ENCODE measurements around the gene ZNF511. TPM values are rescaled to one million over a fixed set of nuclear protein-coding genes. Genes with fewer than 3 reads are reported as not detected.

The ZNF511 gene
- total RNA-seq, 2 donors from 2014 or later, result 52.8 to 74.2 TPM

- H3K36me3 Mint-ChIP-seq (ENCODE audit: low read depth), result no peaks in the 10 kb centered on the region
- H3K27me3 Mint-ChIP-seq, result peaks cover 6% of the 10 kb centered on the region
- peaks cover 6% of the 10 kb centered on the region for H3K4me1 Mint-ChIP-seq
- no peak for ATAC-seq (replicated peaks)
- no peak overlapping the region for H3K27ac Mint-ChIP-seq
- H3K4me3 Mint-ChIP-seq, result no peak overlapping the region
- H3K9me3 Mint-ChIP-seq, result no peaks in the 10 kb centered on the region
These were observed 44.7 kb downstream of the ZNF511 start for GRCh38 chr10:133353202-133353959.

DNA sequence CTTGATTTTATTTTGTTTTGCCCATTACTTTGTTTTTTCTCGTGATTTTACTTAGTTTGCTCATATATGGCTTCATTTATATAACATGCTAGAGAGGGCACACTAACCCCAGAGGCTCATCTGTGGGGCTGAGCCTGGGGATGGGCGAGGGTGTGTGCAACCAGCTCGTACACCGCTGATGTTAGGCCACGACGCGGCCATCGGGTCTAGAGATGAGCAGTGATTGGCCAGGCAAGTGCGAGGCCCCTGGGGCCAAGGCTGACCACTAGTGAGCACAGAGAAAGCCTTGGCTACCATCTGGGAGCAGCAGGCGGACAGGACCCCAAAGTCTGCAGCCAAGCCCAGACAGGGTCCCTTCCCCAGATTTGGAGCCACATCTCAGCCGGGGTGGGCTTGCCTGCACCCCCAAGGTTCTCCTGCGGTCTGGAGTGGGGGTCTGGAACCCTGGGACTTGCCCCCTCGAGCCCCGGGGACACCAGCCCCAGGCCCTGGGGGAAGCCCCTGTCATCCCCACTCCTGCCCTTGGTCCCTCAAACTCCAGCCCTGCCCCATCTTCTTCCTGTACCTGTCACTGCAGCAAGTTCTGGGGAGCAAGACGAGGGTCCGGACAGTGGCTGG lies 45.4 kb downstream of the ZNF511 start:
- no peaks in the 10 kb centered on the region for H3K36me3 Mint-ChIP-seq (ENCODE audit: low read depth)
- no peak for ATAC-seq (replicated peaks)
- H3K4me1 Mint-ChIP-seq, result peaks cover 3% of the 10 kb centered on the region
- H3K27ac Mint-ChIP-seq, result no peak overlapping the region
- no peak overlapping the region for H3K4me3 Mint-ChIP-seq
- H3K9me3 Mint-ChIP-seq, result no peaks in the 10 kb centered on the region
- peaks cover 3% of the 10 kb centered on the region for H3K27me3 Mint-ChIP-seq

DNA sequence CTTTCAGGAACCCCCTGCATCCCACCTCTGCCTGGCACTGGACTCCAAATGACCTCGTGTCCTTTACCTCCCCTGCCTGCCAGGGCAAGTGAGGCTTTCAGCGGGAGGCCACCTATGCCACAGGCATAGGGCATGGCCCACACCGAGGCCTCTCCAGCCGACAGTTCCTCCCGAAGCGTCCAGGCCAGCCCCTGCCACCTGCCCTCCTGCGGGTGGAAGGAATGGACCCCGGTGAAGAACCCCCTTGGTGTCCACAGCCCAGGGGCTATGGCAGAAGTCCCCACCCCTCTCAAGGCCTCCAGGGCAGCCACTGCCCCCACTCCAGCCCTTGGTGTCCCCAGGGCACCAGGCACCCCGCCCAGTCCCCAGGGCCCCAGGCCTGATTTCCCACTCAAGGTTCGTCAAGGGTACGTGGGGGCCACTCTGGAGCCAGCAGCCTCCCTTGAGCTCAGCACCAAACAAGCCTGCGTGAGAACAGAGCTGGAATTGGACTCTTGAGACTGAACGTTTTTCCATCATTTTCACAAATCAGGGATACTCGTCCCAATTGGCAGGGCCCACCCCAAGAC lies 46.0 kb downstream of the ZNF511 start:
- H3K36me3 Mint-ChIP-seq (ENCODE audit: low read depth), result no peaks in the 10 kb centered on the region
- no peak for ATAC-seq (replicated peaks)
- no peaks in the 10 kb centered on the region for H3K4me1 Mint-ChIP-seq
- no peaks in the 10 kb centered on the region for H3K9me3 Mint-ChIP-seq
- H3K27ac Mint-ChIP-seq, result no peak overlapping the region
- no peak overlapping the region for H3K4me3 Mint-ChIP-seq
- no peaks in the 10 kb centered on the region for H3K27me3 Mint-ChIP-seq

GRCh38 chr10:133355266-133355665 lies 46.6 kb downstream of the ZNF511 start:
- Mint-ChIP-seq H3K27me3 (no peaks in the 10 kb centered on the region), H3K4me3 (no peak overlapping the region), H3K36me3 (ENCODE audit: low read depth) (no peaks in the 10 kb centered on the region), H3K9me3 (no peaks in the 10 kb centered on the region), H3K27ac (no peak overlapping the region), H3K4me1 (no peaks in the 10 kb centered on the region)
- ATAC-seq (replicated peaks), result no peak

- Mint-ChIP-seq H3K4me3 (peak overlapping the region; percentile 53), H3K36me3 (ENCODE audit: low read depth) (no peaks in the 10 kb centered on the region), H3K4me1 (no peaks in the 10 kb centered on the region), H3K9me3 (no peaks in the 10 kb centered on the region), H3K27me3 (no peaks in the 10 kb centered on the region), H3K27ac (no peak overlapping the region)
- no peak for ATAC-seq (replicated peaks)
These were observed 47.3 kb downstream of the ZNF511 start for GRCh38 chr10:133355991-133356390.

DNA sequence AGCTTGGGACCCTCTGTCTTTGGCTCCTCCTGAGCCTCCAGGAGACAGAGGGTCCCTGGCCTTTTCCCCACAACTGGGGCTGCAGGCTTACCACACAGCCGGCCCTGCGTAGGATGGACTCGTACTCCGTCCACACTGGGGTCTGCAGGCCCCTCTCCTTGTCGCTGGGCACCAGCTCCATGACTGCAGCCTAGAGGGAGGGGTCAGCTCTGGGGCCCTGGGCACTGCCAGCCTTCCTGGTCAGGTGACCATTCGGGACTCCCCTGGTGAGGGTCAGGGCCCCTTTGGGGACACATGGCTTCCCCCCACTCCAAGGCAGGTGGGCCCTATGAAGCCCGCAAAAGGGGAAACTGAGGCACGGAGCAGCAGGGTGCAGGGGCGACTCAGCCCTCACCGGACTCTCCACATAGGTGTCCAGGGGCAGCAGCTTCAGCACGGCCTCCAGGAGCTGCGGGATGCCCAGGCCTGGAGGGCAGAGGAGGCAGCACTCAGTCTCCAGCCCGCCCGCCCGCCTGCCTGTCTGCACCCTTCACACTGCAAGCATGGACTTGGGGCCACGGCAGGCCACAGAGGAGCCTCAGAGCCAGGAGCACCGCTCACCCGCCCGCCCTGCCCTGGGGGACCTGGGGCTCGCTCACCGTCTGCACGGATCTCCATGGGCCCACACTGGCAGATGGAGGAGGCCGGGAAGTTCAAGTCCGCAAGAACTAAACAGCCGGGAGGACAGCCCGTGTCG lies 48.0 kb downstream of the ZNF511 start:
- Mint-ChIP-seq H3K4me3 (peak overlapping the region; percentile 53), H3K27ac (no peak overlapping the region), H3K9me3 (no peaks in the 10 kb centered on the region), H3K4me1 (peaks cover 2% of the 10 kb centered on the region), H3K36me3 (ENCODE audit: low read depth) (peaks cover 2% of the 10 kb centered on the region), H3K27me3 (no peaks in the 10 kb centered on the region)
- ATAC-seq (replicated peaks), result peak; percentile 2

DNA sequence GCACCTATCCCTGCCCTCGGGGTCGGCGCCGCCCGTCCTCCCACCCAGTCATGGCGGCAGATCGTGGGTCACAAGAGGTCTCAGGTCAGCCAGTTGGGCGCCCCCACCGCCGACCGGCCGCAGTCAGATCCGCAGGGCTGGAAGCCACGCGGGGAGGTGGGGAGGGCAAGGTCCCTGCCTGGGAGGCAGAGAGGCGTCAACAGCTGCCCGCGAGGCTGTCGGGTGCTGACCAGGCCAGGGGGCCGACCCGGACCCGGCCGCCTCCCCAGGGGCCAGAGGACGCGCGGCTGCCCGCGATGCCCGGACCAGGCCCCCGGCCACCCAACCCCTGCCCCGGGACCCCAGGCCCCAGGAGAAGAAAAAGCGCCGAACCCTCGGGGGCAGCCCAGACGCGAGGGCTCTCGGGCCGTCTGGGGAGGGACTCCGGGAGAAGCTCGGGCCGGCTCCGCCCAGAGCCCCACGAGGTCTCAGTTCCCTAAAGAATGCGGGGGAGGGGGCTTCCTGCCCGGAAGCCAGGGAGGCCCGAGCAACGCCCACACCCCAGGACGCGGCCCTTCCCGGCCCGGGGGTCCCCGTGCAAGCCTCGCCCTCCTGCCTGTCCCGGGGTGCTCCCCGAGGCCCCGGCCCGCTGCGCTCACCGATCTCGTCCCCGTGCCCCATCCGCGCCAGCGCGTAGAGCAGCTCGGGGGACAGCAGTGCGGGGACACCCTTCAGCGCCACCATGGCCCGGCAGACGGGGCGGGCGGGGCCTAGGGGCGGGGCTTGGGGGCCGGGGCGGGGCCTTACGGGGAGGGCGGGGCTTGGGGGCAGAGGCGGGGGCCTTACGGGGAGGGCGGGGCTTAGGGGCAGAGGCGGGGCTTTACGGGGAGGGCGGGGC lies 48.8 kb downstream of the ZNF511 start, which contains the start of gene FUOM:
TSS of gene FUOM (minus strand) at position 735 of the 877 bp plus-strand sequence. CDS start at position 723, 12 bp downstream.
- H3K4me3 Mint-ChIP-seq, result peak within 1 kb of the TSS; percentile 53
- H3K27me3 Mint-ChIP-seq, result no peaks in the 10 kb centered on the region
- peaks cover 6% of the 10 kb centered on the region for H3K4me1 Mint-ChIP-seq
- no peak within 1 kb of the TSS for H3K27ac Mint-ChIP-seq
- peak; percentile 87 for ATAC-seq (replicated peaks)
- H3K9me3 Mint-ChIP-seq, result no peaks in the 10 kb centered on the region
- H3K36me3 Mint-ChIP-seq (ENCODE audit: low read depth), result peaks cover 10% of the 10 kb centered on the region

GRCh38 chr10:133358162-133358924 lies 49.6 kb downstream of the ZNF511 start:
- H3K9me3 Mint-ChIP-seq, result no peaks in the 10 kb centered on the region
- H3K27me3 Mint-ChIP-seq, result no peaks in the 10 kb centered on the region
- no peak overlapping the region for H3K4me3 Mint-ChIP-seq
- H3K27ac Mint-ChIP-seq, result no peak overlapping the region
- ATAC-seq (replicated peaks), result no peak
- H3K36me3 Mint-ChIP-seq (ENCODE audit: low read depth), result peaks cover 18% of the 10 kb centered on the region
- H3K4me1 Mint-ChIP-seq, result peaks cover 6% of the 10 kb centered on the region

- H3K4me1 Mint-ChIP-seq, result peaks cover 6% of the 10 kb centered on the region
- H3K36me3 Mint-ChIP-seq (ENCODE audit: low read depth), result peaks cover 21% of the 10 kb centered on the region
- no peaks in the 10 kb centered on the region for H3K27me3 Mint-ChIP-seq
- ATAC-seq (replicated peaks), result no peak
- H3K4me3 Mint-ChIP-seq, result no peak overlapping the region
- H3K27ac Mint-ChIP-seq, result no peak overlapping the region
- H3K9me3 Mint-ChIP-seq, result no peaks in the 10 kb centered on the region
These were observed 50.2 kb downstream of the ZNF511 start for GRCh38 chr10:133358925-133359310.

GRCh38 chr10:133359554-133359971 lies 50.8 kb downstream of the ZNF511 start:
- H3K9me3 Mint-ChIP-seq, result no peaks in the 10 kb centered on the region
- H3K27me3 Mint-ChIP-seq, result no peaks in the 10 kb centered on the region
- ATAC-seq (replicated peaks), result no peak
- H3K27ac Mint-ChIP-seq, result no peak overlapping the region
- peaks cover 26% of the 10 kb centered on the region for H3K36me3 Mint-ChIP-seq (ENCODE audit: low read depth)
- H3K4me1 Mint-ChIP-seq, result peaks cover 6% of the 10 kb centered on the region
- no peak overlapping the region for H3K4me3 Mint-ChIP-seq

- Mint-ChIP-seq H3K27me3 (no peaks in the 10 kb centered on the region), H3K27ac (no peak overlapping the region), H3K36me3 (ENCODE audit: low read depth) (peaks cover 32% of the 10 kb centered on the region), H3K9me3 (no peaks in the 10 kb centered on the region), H3K4me1 (peaks cover 6% of the 10 kb centered on the region), H3K4me3 (no peak overlapping the region)
- ATAC-seq (replicated peaks), result no peak
These were observed 51.4 kb downstream of the ZNF511 start for GRCh38 chr10:133359972-133360610.

DNA sequence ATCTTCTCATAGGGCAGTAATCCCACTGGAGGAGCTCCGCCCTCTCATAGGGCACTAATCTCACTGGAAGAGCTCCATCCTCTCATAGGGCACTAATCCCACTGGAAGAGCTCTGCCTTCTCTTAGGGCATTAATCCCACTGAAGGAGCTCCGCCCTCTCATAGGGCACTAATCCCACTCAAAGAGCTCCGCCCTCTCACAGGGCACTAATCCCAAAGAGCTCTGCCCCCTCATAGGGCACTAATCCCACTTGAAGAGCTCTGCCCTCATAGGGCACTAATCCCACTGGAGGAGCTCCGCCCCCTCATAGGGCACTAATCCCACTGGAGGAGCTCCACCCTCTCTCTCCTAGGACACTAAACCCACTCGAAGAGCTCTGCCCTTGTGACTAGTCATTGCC lies 52.5 kb downstream of the ZNF511 start:
- no peaks in the 10 kb centered on the region for H3K9me3 Mint-ChIP-seq
- peaks cover 43% of the 10 kb centered on the region for H3K36me3 Mint-ChIP-seq (ENCODE audit: low read depth)
- peak overlapping the region; percentile 56 for H3K27ac Mint-ChIP-seq
- no peaks in the 10 kb centered on the region for H3K27me3 Mint-ChIP-seq
- peak overlapping the region; percentile 12 for H3K4me3 Mint-ChIP-seq
- peaks cover 6% of the 10 kb centered on the region for H3K4me1 Mint-ChIP-seq
- ATAC-seq (replicated peaks), result no peak

Data from activated T-helper 17 cell treated with anti-CD3 and anti-CD28 coated beads, Interleukin-2, amount 50 U/mL, for 72 hours (primary cell).